COLO829 (cell line): ENCODE measurements around the gene PRKCA.

Experiments
- DNase-seq: peaks from one replicate; pipeline ENCODE4 v3.0.0; 2012; ENCODE audit warnings: low spot score

The PRKCA gene

GRCh38 chr17:66547151-66547865, 244.9 kb downstream of the PRKCA start:
- DNase-seq, result no peak

- DNase-seq, result no peak
Observed at GRCh38 chr17:66548158-66548557, 245.7 kb downstream of the PRKCA start.

- no peak for DNase-seq
Observed at GRCh38 chr17:66548659-66549310, 246.4 kb downstream of the PRKCA start.

- no peak for DNase-seq
Observed at GRCh38 chr17:66549311-66549704, 246.9 kb downstream of the PRKCA start.

- DNase-seq, result no peak
Observed at GRCh38 chr17:66549731-66550207, 247.4 kb downstream of the PRKCA start.

- DNase-seq, result no peak
Observed at GRCh38 chr17:66551839-66552238, 249.4 kb downstream of the PRKCA start.

GRCh38 chr17:66552371-66552770, 250.0 kb downstream of the PRKCA start:
- DNase-seq, result no peak

- DNase-seq, result no peak
Observed at GRCh38 chr17:66555605-66556004, 253.2 kb downstream of the PRKCA start.

- DNase-seq, result no peak
Observed at GRCh38 chr17:66557200-66557599, 254.8 kb downstream of the PRKCA start.

GRCh38 chr17:66557886-66558285, 255.5 kb downstream of the PRKCA start:
- DNase-seq, result no peak

- no peak for DNase-seq
Observed at GRCh38 chr17:66560691-66561090, 258.3 kb downstream of the PRKCA start.

GRCh38 chr17:66562119-66562518, 259.7 kb downstream of the PRKCA start:
- DNase-seq, result no peak

GRCh38 chr17:66564992-66565465, 262.6 kb downstream of the PRKCA start:
- no peak for DNase-seq

GRCh38 chr17:66567234-66568170, 265.1 kb downstream of the PRKCA start:
- peak; percentile 81 for DNase-seq

- no peak for DNase-seq
Observed at GRCh38 chr17:66569572-66569971, 267.2 kb downstream of the PRKCA start.

- no peak for DNase-seq
Observed at GRCh38 chr17:66570447-66571195, 268.2 kb downstream of the PRKCA start.

GRCh38 chr17:66571745-66572144, 269.3 kb downstream of the PRKCA start:
- DNase-seq, result no peak

- DNase-seq, result no peak
Observed at GRCh38 chr17:66573078-66573477, 270.7 kb downstream of the PRKCA start.

- no peak for DNase-seq
Observed at GRCh38 chr17:66574123-66574522, 271.7 kb downstream of the PRKCA start.

GRCh38 chr17:66576473-66576872, 274.1 kb downstream of the PRKCA start:
- DNase-seq, result no peak

- DNase-seq, result no peak
Observed at GRCh38 chr17:66577041-66577440, 274.6 kb downstream of the PRKCA start.
